Measurements from ENCODE around the gene LDB3.

- TF ChIP-seq TARDBP (IDR thresholded peaks at IDR 0.05), result no peak
- no peak for TF ChIP-seq SUZ12 (IDR thresholded peaks at IDR 0.05)
- no peak for TF ChIP-seq L3MBTL2 (conservative IDR thresholded peaks at IDR 0.05)
- TF ChIP-seq BHLHE40 (IDR thresholded peaks at IDR 0.05; ENCODE audit: borderline replicate concordance), result no peak
- TF ChIP-seq FOXA1 (IDR thresholded peaks at IDR 0.05), result no peak
- TF ChIP-seq FOXM1 (IDR thresholded peaks at IDR 0.05; ENCODE audit: borderline replicate concordance), result no peak
- TF ChIP-seq ZNF384 (IDR thresholded peaks at IDR 0.05), result no peak
- TF ChIP-seq SP1 (IDR thresholded peaks at IDR 0.05), result no peak
Observed at GRCh38 chr10:86657011-86657395, 11.3 kb upstream of the LDB3 start.

All from HEK293T (cell line).